HepG2 (cell line): Measurements from ENCODE around the gene RPS6KA5. TPM values are rescaled to one million over a fixed set of nuclear protein-coding genes. Genes with fewer than 3 reads are reported as not detected.

Source experiments
- ATAC-seq: fragments of 200-7000 bp; cut with Tn5 transposase; 3 replicates; pipeline ENCODE4 v1.9.1; 2020; ENCODE audit warnings: mild to moderate bottlenecking, moderate library complexity
- BruUV-seq: library from RNA; stranded (reverse); fragments of 400-500 nt; replicated peaks from 2 replicates; lab custom pipeline; 2021; lab: Mats Ljungman, UMichigan
- CTCF ChIA-PET: fragments of 300-600 bp; formaldehyde crosslinking; extraction: SDS; loops from one replicate; lab custom pipeline; 2021; ENCODE audit warnings: low total read pairs, inconsistent platforms, low intra/inter-chr PET ratio; lab: Yijun Ruan, JAX
- POLR2A ChIA-PET: fragments of 350-600 bp; sonication (Branson Sonifier 250); formaldehyde crosslinking; loops from one replicate; lab custom pipeline; 2020; ENCODE audit warnings: antibody characterized with exemption, inconsistent platforms; lab: Yijun Ruan, JAX
- DNase-seq: peaks from one replicate; pipeline ENCODE4 v3.0.0-alpha.2; 2015; ENCODE audit warnings: low spot score
- FAIRE-seq: peaks from 3 replicates; lab custom pipeline; 2011; peaks lifted over from hg19 to GRCh38; lab: Jason Lieb, UNC
- H2AFZ ChIP-seq: one replicate; pipeline ENCODE4 v1.6.1; 2011; ENCODE audit warnings: low read length, inconsistent platforms
- H3K27ac ChIP-seq: fragments of 300-600 bp; 3 replicates; pipeline ENCODE4 v1.8.0; 2011; ENCODE audit warnings: mixed run types, mild to moderate bottlenecking, mixed read lengths, low read length, inconsistent platforms; ENCODE audit not compliant: insufficient read depth; ENCODE audit errors: extremely low read length
- H3K27me3 ChIP-seq, 2 experiments: fragments of 200-600 bp in 1 of 2; 2 replicates in 1 of 2; 3 replicates in 1 of 2; pipeline versions ENCODE4 v1.6.0 to v1.8.0; 2011; ENCODE audit warnings: low read length in 2 of 2, mild to moderate bottlenecking in 2 of 2, moderate library complexity in 2 of 2, inconsistent platforms in 1 of 2; ENCODE audit not compliant: insufficient read depth in 2 of 2, control insufficient read depth in 1 of 2
- H3K36me3 ChIP-seq, 2 experiments: fragments of 200-600 bp in 1 of 2; replicated peaks in 1 of 2; 2 replicates in 1 of 2; 3 replicates in 1 of 2; pipeline versions ENCODE4 v1.5.1 to v1.8.0; 2011; ENCODE audit warnings: low read length in 2 of 2, inconsistent platforms in 1 of 2; ENCODE audit not compliant: insufficient read depth in 2 of 2, control insufficient read depth in 1 of 2
- H3K4me1 ChIP-seq: 2 replicates; pipeline ENCODE4 v1.5.1; 2012; ENCODE audit warnings: low read length, inconsistent platforms; ENCODE audit not compliant: insufficient read depth
- H3K4me2 ChIP-seq: 2 replicates; pipeline ENCODE4 v1.6.0; 2011; ENCODE audit warnings: low read depth, low read length, inconsistent platforms
- H3K4me3 ChIP-seq, 3 experiments: fragments of 200-600 bp in 1 of 3; sonication (generic), shearing (Covaris generic) in 1 of 3; replicated peaks in 1 of 3; 2 replicates each; pipeline ENCODE4 v1.5.1; 2011 to 2016; ENCODE audit warnings: low read length in 3 of 3, inconsistent platforms in 2 of 3, low read depth in 2 of 3, mild to moderate bottlenecking in 2 of 3, control low read depth in 1 of 3, mixed read lengths in 1 of 3; ENCODE audit not compliant: insufficient read depth in 1 of 3
- H3K79me2 ChIP-seq: one replicate; pipeline ENCODE4 v1.6.1; 2011; ENCODE audit warnings: low read length, inconsistent platforms; ENCODE audit not compliant: insufficient read depth
- H3K9ac ChIP-seq: 2 replicates; pipeline ENCODE4 v1.6.0; 2011; ENCODE audit warnings: mild to moderate bottlenecking, low read depth, low read length, inconsistent platforms; ENCODE audit not compliant: insufficient read depth
- H3K9me3 ChIP-seq: 2 replicates; pipeline ENCODE4 v1.5.1; 2012; ENCODE audit warnings: mild to moderate bottlenecking, low read length
- H4K20me1 ChIP-seq: 2 replicates; pipeline ENCODE4 v1.6.0; 2011; ENCODE audit warnings: inconsistent platforms, mild to moderate bottlenecking, low read length, moderate library complexity; ENCODE audit not compliant: insufficient read depth
- ARNTL ChIP-seq: sonication (generic); formaldehyde crosslinking; IDR thresholded peaks from 2 replicates; pipeline ENCODE4 v1.4.0; 2020; ENCODE audit warnings: mild to moderate bottlenecking, missing genetic modification reagents
- CC2D1A ChIP-seq: sonication (generic); formaldehyde crosslinking; IDR thresholded peaks from 2 replicates; pipeline ENCODE4 v1.8.1; 2023; ENCODE audit warnings: mild to moderate bottlenecking, missing genetic modification reagents
- MED13 ChIP-seq: sonication (generic); formaldehyde crosslinking; IDR thresholded peaks from 2 replicates; pipeline ENCODE4 v1.5.0; 2020; ENCODE audit warnings: missing genetic modification reagents
- MNT ChIP-seq: fragments of 450-650 bp; IDR thresholded peaks from 2 replicates; pipeline ENCODE4 v1.6.1; 2016
- SETDB1 ChIP-seq: sonication (generic); formaldehyde crosslinking; IDR thresholded peaks from 2 replicates; pipeline ENCODE4 v1.5.1; 2020; ENCODE audit warnings: missing genetic modification reagents, mild to moderate bottlenecking, borderline replicate concordance
- SP2 ChIP-seq: sonication (generic); formaldehyde crosslinking; IDR thresholded peaks from 2 replicates; pipeline ENCODE4 v1.5.1; 2020; ENCODE audit warnings: mild to moderate bottlenecking, missing genetic modification reagents
- TCF7L2 ChIP-seq: IDR thresholded peaks from 2 replicates; pipeline ENCODE4 v1.6.1; 2011; ENCODE audit warnings: mild to moderate bottlenecking, low read depth, low read length, moderate library complexity
- TERF1 ChIP-seq: sonication (generic); formaldehyde crosslinking; IDR thresholded peaks from 2 replicates; pipeline ENCODE4 v1.8.0; 2022; ENCODE audit warnings: mild to moderate bottlenecking, missing genetic modification reagents, moderate library complexity
- TRIM24 ChIP-seq: sonication (generic); formaldehyde crosslinking; IDR thresholded peaks from 2 replicates; pipeline ENCODE4 v1.8.0; 2022; ENCODE audit warnings: mild to moderate bottlenecking, missing genetic modification reagents
- ZNF556 ChIP-seq: sonication (generic); formaldehyde crosslinking; IDR thresholded peaks from 2 replicates; pipeline ENCODE4 v1.4.0; 2020; ENCODE audit warnings: mild to moderate bottlenecking, missing genetic modification reagents, borderline replicate concordance
- ZNF563 ChIP-seq: sonication (generic); formaldehyde crosslinking; IDR thresholded peaks from 2 replicates; pipeline ENCODE4 v1.8.0; 2022; ENCODE audit warnings: mild to moderate bottlenecking, moderate library complexity, missing genetic modification reagents
- ZNF703 ChIP-seq: sonication (generic); formaldehyde crosslinking; IDR thresholded peaks from 2 replicates; pipeline ENCODE4 v1.5.1; 2020; ENCODE audit warnings: missing genetic modification reagents, mild to moderate bottlenecking, moderate library complexity, borderline replicate concordance
- WGBS: methylation state at CpG from one replicate; pipeline ENCODE4 v1.1.6; 2017; ENCODE audit warnings: low lambda C conversion rate; 5-methylcytosine and 5-hydroxymethylcytosine counted together
- in situ Hi-C: cut with HindIII; loops from 2 replicates; pipeline ENCODE4 v1.10.0; 2017; ENCODE audit warnings: low pct_unique_long_range_greater_than_20kb; ENCODE audit not compliant: extremely low pct_ligation_motif_present
- intact Hi-C: fragments of 100-400 bp; cut with micrococcal nuclease; formaldehyde crosslinking; loops from one replicate; pipeline ENCODE4 v1.10.0; 2022; ENCODE audit not compliant: unreplicated experiment
- polyA plus RNA-seq, 8 experiments: library from polyadenylated mRNA; depleted of rRNA in 3 of 8; stranded (reverse) in 7 of 8; unstranded in 1 of 8; fragments of >200 nt; fragmentation: Illumina TruSeq in 4 of 8; extraction: Trizol in 4 of 8; gene quantifications; 2 replicates each; pipeline versions ENCODE4 v1.2.1 to v1.2.3, GENCODE V29; 2011 to 2016; ENCODE audit warnings: low read depth in 4 of 8, missing spikeins in 1 of 8, mixed read lengths in 1 of 8; ENCODE audit not compliant: insufficient read depth in 1 of 8
- total RNA-seq, 5 experiments: library from RNA; depleted of rRNA; stranded (reverse); fragments of >200 nt; fragmentation: Illumina TruSeq; extraction: Trizol; gene quantifications; 2 replicates each; pipeline ENCODE4 v1.2.3, GENCODE V29; 2016; ENCODE audit warnings: low read depth in 1 of 5
- TF ChIP-seq, protein P1 (sequence below): IDR thresholded peaks from 2 replicates; pipeline ENCODE4 v1.6.1; 2016; ENCODE audit warnings: missing biosample characterization, missing genetic modification reagents, low read depth
- TF ChIP-seq, protein P2 (sequence below): sonication (generic); formaldehyde crosslinking; IDR thresholded peaks from 2 replicates; pipeline ENCODE4 v1.8.0; 2022; ENCODE audit warnings: low read depth, missing genetic modification reagents

The RPS6KA5 gene
- total and polyA plus RNA-seq, 2 of the 13 experiments (the other 11 are each of a cell fraction or from before 2014, with no cell fraction given), result 0.50 to 0.58 TPM

- H3K9ac ChIP-seq, result no peak overlapping the region
- no peaks in the 10 kb centered on the region for H3K36me3 ChIP-seq
- H3K4me2 ChIP-seq, result no peak overlapping the region
- no peak overlapping the region for H3K27ac ChIP-seq
- no peak for ATAC-seq
- DNase-seq, result no peak
- H4K20me1 ChIP-seq, result no peaks in the 10 kb centered on the region
- POLR2A ChIA-PET, result no interaction called here
- no peak overlapping the region for H3K4me3 ChIP-seq
- H3K9me3 ChIP-seq, result no peaks in the 10 kb centered on the region
- TF ChIP-seq ARNTL (CRISPR knock-in tag), result no peak
- TF ChIP-seq, protein P1, sequence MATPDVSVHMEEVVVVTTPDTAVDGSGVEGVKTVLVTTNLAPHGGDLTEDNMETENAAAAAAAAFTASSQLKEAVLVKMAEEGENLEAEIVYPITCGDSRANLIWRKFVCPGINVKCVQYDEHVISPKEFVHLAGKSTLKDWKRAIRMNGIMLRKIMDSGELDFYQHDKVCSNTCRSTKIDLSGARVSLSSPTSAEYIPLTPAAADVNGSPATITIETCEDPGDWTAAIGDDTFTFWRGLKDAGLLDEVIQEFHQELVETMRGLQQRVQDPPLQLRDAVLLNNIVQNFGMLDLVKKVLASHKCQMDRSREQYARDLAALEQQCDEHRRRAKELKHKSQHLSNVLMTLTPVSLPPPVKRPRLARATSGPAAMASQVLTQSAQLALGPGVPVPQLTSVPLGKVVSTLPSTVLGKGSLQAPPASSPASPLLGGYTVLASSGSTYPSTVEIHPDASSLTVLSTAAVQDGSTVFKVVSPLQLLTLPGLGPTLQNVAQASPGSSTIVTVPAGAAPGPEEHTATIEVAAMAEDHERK (CRISPR knock-in tag), result no peak
- no peak for TF ChIP-seq CC2D1A
- TF ChIP-seq MNT, result peak; percentile 76
- TF ChIP-seq ZNF563, result no peak
- TF ChIP-seq, all 625 proteins: peak for 1
- no CpG with 5 or more reads among the region's 5 CpGs for WGBS
- peaks cover 19% of the 10 kb centered on the region for H3K4me1 ChIP-seq
- BruUV-seq, result no TSS peak
- no peak overlapping the region for H2AFZ ChIP-seq
- CTCF ChIA-PET, result no interaction called here
- intact Hi-C loops (no loop called here), in situ Hi-C loops (no loop called here)
- peaks cover 1 to 20% of the 10 kb centered on the region in 2 experiments for H3K27me3 ChIP-seq
- FAIRE-seq, result no peak
- H3K79me2 ChIP-seq, result no peaks in the 10 kb centered on the region
These were observed 248.3 kb downstream of the RPS6KA5 start for GRCh38 chr14:90812109-90812508.

DNA sequence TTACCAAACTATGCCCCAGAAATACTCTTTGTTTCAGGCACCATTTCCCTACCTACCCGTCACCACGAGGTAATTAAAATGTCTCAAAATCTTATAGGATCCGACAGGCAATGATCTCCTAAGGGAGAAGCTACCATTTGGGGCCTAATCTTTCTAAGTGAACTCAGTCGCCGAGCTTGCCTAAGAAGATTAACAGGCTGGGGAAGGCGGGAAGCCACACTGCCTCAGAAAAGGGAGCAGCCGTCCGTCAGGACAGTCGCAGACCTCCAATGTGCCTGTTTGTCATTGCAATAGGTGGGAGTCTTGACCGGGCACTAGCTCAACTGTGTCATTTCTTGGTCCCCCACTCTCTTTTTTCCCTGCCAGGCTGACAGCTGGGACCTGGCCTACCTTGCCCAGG, 248.8 kb downstream of the RPS6KA5 start:
- no peaks in the 10 kb centered on the region for H4K20me1 ChIP-seq
- CTCF ChIA-PET, result no interaction called here
- no peaks in the 10 kb centered on the region for H3K9me3 ChIP-seq
- H3K79me2 ChIP-seq, result no peaks in the 10 kb centered on the region
- in situ Hi-C loops, result no loop called here
- POLR2A ChIA-PET, result no interaction called here
- ATAC-seq (no peak), FAIRE-seq (no peak), DNase-seq (no peak)
- no peak overlapping the region for H3K9ac ChIP-seq
- no peak overlapping the region for H2AFZ ChIP-seq
- no TSS peak for BruUV-seq
- no peak overlapping the region for H3K27ac ChIP-seq
- peaks cover 19% of the 10 kb centered on the region for H3K4me1 ChIP-seq
- H3K4me3 ChIP-seq, result no peak overlapping the region
- H3K4me2 ChIP-seq, result no peak overlapping the region
- H3K36me3 ChIP-seq, result no peaks in the 10 kb centered on the region
- 83% methylated on average over 7 of the region's 10 CpGs for WGBS
- intact Hi-C loops, result no loop called here
- H3K27me3 ChIP-seq, result peaks cover 1 to 20% of the 10 kb centered on the region in 2 experiments
- TF ChIP-seq ZNF703 (no peak), TRIM24 (no peak), SETDB1 (CRISPR knock-in tag) (no peak), SP2 (no peak), TCF7L2 (no peak), TERF1 (CRISPR knock-in tag) (no peak), MED13 (CRISPR knock-in tag) (no peak), ZNF556 (CRISPR knock-in tag) (no peak)
- TF ChIP-seq, protein P2, sequence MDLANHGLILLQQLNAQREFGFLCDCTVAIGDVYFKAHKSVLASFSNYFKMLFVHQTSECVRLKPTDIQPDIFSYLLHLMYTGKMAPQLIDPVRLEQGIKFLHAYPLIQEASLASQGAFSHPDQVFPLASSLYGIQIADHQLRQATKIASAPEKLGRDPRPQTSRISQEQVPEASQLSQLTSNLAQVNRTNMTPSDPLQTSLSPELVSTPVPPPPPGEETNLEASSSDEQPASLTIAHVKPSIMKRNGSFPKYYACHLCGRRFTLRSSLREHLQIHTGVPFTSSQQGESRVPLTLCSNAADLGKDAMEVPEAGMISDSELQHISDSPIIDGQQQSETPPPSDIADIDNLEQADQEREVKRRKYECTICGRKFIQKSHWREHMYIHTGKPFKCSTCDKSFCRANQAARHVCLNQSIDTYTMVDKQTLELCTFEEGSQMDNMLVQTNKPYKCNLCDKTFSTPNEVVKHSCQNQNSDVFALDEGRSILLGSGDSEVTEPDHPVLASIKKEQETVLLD (CRISPR knock-in tag), result no peak
